ENCODE data around the gene RIC3.

Gene RIC3

DNA sequence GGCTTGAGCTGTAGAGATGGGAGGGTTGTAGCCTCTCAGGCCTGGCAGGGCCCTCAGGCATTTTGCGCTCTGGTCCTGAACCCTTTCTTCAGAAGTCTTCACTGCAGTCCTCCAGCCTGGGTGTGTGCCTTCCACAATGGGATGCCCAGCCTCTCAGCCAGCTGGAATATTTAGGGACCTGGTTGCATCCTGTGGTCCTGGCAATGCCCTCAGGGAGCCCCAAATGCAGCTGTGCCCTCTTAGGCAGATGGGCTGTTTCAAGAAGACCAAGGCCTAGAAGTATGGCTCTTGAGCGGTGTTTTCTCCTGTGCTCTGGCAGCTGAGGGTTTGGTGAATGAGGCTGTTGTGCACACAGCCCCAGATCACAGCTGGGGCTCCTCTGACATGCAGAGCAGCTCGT is 81.1 kb downstream of the RIC3 start:
- DNase-seq (ENCODE audit: low read depth in 2 of 2): no peak

DNA sequence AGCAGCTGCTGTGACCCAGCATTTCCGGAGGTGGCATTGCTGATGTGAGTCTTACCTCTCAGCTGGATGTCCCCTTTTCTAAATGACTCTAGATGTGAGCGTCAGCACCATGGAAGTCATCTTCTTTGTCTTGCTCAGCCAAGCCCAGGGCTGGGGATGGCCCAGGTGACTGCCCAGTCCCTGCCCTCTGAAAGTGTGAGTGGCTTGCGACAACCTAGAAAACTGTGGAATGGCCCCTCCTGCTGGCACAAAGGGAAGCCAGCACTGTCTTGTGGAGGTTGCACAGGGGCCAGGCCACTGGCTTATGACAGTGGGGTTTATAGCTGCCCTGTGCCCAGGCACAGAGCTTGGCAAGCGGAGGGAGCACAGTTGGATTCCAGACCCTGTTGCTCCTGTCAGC is 81.6 kb downstream of the RIC3 start:
- no peak for DNase-seq (ENCODE audit: low read depth in 2 of 2)

DNA sequence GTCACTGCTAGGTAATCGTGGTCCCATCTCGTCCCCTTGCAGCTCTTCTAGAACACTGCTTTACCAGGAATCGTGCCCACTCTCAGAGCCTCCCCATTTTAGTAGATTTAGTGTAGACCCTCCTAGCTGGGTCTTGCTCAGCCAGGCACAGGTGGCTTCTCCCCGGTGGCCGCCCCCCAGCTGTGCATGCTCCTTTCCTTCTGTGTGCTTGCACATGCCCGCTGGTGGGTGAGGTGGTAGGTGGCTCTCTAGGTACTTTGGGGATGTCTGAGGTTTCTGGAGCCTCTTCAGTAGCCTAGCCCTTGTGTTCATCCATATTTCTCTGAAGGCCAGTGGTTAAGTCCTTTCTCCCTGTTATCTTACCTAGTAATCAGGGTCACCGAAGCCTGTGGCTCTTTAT is 82.3 kb downstream of the RIC3 start:
- DNase-seq (ENCODE audit: low read depth in 2 of 2): no peak

GRCh38 chr11:8086001-8086479 is 82.8 kb downstream of the RIC3 start:
- no peak for DNase-seq (ENCODE audit: low read depth in 2 of 2)

GRCh38 chr11:8085011-8085645 is 83.7 kb downstream of the RIC3 start:
- DNase-seq (ENCODE audit: low read depth in 2 of 2): no peak

- no peak for DNase-seq (ENCODE audit: low read depth in 2 of 2)
Measured at GRCh38 chr11:8084352-8084751, 84.5 kb downstream of the RIC3 start.

DNA sequence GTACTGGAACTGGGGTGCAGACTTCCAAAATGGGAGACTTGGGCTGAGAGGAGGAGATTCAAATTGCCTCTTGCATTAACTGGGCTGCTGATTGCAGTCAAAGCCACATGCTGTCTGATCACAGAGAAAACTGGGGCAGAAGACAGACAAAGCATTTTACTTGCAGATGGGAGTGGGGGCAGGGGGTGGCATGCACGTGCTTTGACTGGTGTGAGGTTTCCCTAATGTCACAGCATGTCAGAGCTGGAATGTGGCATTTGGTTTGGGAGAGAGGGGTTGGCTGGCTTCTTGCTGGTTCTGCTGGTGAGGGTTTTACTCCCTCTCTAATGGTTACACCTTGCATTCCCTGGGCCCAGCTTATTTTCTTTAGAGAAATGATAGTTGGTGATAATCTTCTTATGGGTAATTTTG is 84.9 kb downstream of the RIC3 start:
- no peak for DNase-seq (ENCODE audit: low read depth in 2 of 2)

GRCh38 chr11:8083088-8083395 is 85.8 kb downstream of the RIC3 start:
- DNase-seq (ENCODE audit: low read depth in 2 of 2): no peak

- no peak for DNase-seq (ENCODE audit: low read depth in 2 of 2)
Measured at GRCh38 chr11:8082391-8083087, 86.3 kb downstream of the RIC3 start.

DNA sequence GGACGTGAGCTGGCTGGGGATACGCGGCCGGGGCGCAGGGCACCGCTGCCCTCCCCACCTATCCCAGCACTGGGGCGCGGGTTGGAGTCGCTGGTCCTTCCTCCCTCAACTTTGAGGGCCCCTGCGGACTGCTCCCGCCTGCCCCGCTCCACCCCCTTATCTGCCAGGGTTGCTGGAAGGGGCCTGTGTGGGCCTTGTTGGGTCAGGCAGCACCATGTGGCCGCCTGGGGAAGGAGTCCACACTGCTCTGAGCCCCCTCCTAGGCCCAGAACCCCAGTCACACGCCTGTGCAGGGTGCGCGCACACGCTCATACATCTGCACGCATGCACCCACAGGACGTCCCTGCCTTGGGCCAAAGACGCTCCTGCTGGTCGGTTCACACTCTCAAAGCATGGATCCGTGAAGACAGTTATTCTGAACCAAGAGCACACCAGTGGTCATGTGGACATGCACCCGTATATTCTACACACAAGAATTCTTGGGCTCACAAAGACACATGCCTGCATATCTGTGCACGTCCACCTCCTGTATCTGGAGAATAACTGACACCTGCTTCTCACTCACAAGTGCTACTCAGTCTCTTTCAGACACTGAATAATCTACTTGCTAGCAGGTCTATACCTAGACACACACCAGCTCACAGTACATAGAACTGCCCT is 87.1 kb downstream of the RIC3 start:
- DNase-seq (ENCODE audit: low read depth in 2 of 2): no peak

DNA sequence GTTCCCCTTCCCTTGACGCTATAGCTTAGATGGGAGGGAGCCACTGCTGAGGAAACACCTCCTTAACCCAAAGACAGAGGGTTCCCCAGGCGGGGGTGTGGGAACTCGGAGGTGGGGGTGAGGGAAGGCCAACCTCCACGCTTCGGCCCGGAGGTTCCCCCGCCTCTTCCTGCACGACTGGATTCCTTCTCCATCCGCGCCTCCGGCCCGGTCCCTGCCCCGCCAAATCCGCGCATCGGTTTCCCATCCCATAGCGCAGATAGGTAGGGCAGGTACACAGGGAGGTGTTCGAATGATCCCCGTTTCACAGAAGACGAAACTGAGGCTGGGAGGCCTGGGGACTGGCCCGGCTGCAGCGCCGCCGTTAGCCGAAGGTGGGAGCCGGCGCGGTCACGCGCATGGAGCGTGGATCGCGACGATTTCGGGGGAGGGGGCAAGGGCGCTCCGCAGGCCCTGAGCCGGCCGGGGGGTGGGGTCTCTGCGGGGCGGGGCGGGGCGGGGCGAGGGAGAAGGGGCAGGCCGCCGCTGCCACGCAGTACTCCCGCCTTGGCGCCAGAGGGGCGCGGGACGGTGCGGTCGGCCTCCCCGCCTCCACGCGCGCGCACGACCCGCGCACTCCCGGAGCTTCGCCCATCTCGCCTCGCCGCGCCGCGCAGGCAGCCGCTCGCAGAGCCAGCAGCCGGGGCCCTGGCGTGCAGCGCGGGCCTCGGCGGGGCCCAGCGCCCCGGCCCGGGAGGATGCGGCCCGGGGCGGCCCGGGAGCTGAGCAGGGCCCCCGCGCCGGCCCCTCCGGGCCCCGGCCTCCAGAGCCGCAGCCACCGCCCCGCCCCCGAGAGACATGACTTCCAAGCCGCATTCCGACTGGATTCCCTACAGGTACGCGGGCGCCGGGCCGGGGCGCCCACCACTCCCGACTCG is 87.9 kb downstream of the RIC3 start, which contains the start of gene TUB:
TSS of gene TUB (plus strand) at position 538 of the 917 bp plus-strand sequence. CDS start at position 838, 300 bp downstream.
- no peak for DNase-seq (ENCODE audit: low read depth in 2 of 2)

- no peak for DNase-seq (ENCODE audit: low read depth in 2 of 2)
Measured at GRCh38 chr11:8080069-8080670, 88.7 kb downstream of the RIC3 start.

DNA sequence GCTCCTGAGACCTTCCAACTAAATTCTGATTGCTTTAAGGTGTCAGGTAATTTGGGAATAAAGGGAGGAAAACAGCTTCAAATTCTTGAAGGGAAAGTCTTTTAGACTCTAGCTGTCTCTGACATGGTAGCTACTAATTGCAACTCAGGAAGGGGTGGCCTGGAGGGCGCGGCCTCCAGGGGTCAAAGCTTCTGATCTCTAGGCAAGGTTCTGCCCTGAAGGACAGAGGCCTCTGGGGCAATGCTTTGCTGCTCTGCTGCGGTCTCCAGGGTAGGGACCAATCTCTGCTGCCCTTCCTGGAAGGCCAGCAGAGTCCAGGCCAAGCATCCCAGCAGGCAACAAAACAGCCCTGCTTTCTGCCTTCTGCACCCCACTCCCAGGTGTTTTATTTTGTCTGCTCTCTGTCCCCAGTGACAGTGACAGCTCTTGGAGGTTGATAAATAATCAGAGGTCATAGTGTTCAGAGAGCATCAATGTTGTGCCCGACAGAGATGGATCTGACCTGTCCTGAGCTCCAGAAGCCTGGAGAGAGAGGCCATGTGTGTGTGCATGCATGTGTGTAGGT is 89.6 kb downstream of the RIC3 start:
- no peak for DNase-seq (ENCODE audit: low read depth in 2 of 2)

- no peak for DNase-seq (ENCODE audit: low read depth in 2 of 2)
Measured at GRCh38 chr11:8075119-8075726, 93.6 kb downstream of the RIC3 start.

DNA sequence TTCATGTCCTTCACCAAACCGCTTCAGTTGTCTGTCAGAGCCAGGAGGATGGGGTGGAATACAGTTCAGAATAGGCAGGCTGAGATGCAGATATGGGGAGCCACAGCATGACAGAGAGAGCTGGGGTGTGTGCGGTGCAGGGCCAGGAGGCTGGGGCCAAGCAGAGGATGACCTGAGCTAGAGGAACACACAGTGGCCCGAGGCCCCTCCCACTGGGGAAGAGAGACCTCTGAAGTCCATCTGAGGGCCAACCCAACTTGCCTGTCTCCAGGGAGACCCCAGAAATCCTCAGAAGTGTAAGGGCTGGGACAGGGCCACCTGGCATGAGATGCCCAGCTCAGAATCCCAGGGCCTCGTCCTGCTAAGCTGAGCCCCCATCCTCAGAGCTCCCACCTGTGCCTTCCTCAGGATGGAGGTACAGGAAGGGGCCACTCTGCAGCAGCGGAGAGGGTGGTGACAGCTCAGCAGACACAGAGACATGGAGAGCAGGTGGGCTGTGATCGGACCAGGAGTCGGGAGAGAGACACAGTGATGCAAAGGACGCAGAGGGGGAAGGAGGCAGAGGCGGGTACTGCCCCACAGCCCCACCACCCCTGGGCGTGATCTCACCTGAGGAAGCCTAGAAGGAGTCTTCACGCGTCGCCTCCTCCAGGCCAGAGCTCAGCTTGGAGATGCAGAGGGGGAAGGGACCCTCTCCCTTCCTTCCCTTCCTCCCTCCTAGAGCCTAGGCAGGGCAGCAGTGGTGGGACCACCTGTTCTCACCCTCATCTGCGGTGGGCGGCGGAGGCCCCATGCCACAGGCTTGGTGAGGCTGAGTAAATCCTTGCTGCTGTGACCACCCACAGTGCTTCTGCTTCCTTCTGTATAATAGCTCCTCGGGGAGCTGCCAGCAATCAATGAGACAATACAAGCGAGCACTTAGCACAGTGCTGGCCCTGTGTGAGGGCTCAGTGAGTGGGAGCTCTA is 96.9 kb downstream of the RIC3 start:
- no peak for DNase-seq (ENCODE audit: low read depth in 2 of 2)

DNA sequence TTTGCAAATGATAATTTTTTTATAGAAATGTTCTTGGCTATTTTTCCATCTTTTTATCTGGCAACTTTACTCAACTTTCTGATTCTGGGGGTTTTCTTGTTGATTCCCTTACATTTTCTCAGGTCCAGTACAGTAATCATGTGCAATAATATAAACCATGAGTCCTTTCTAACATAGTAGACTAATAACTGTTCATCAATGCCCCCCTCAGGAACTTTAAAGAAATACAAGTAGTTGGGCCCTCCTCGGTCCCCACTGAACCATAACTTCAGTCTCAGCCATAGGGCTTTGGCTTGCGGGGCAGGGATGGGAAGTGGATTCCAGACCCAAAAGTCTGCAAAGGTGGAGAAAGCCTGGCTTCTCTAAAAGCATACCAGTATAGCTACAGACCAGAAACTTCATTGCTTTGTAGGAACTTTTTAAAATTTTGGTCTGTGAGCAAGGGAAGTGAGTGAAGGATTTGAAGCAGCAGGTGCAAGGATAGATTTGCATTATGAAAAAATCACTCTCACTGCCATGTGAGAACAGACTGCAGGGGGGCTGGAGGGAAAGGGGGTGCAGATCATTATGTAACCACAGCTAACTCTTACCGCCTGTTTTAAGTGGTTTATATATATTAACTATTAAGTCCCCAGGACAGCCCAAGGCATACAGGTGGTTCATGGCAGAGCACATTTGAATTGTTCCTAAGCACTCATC is 98.3 kb downstream of the RIC3 start:
- DNase-seq (ENCODE audit: low read depth in 2 of 2): no peak

DNA sequence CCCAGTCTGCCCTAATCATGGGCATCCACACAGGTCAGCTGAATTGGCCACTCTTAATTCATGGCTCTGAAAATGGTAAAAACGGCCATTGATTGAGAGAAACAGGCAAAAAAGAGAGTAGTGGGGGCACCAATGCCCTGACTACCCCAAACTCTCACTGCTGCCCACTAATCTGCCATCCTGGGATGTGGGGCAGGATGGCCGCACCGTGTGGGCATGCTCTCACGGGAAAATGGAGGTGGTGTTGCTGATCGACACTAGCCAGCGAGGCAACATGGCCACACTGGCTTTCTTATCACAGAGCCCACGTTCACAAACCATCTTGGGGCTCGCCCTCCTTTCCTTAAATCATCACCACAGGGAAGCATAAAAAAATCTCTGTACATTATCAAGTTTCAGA is 99.1 kb downstream of the RIC3 start:
- DNase-seq (ENCODE audit: low read depth in 2 of 2): no peak

DNA sequence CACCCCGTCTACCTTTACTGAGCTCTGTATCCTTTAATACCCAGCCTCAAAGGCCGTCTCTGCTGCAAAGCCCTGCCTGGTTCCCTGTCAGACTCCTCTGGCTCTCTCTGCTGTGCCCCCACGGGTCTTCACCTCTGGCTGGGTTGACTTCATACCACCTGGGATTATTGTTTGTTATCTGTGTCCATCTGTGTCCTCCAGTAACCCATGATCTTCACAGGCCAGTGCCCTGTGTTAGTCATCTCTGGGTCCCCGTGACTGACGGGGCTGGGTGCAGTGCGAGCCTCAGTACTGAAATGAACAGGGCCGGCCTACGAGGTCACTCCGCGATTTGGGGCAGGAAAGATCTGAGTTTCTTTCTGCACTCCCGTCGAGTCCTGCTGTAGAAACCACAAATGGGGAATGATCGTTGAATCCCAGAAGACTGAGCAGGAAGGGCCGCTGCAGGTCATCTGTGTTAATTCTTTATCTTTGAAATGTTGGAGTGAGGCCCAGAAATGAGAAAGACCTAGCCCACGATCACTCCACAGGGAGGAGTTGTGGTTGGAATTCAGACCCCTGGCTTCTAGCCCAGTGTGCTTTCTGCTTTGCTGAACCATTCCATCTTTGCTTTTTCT is 100.1 kb downstream of the RIC3 start:
- DNase-seq (ENCODE audit: low read depth in 2 of 2): no peak
